Inflammatory macrophage treated with lipopolysaccharide for 4 hours (primary cell): ENCODE data around the gene TMEM61.
A peak's percentile ranks its signal among the peaks of the same experiment; 100 is the strongest.

Experiments
- DNase-seq: peaks from one replicate; pipeline ENCODE4 v3.0.0-alpha.2; 2020

TMEM61 gene

DNA sequence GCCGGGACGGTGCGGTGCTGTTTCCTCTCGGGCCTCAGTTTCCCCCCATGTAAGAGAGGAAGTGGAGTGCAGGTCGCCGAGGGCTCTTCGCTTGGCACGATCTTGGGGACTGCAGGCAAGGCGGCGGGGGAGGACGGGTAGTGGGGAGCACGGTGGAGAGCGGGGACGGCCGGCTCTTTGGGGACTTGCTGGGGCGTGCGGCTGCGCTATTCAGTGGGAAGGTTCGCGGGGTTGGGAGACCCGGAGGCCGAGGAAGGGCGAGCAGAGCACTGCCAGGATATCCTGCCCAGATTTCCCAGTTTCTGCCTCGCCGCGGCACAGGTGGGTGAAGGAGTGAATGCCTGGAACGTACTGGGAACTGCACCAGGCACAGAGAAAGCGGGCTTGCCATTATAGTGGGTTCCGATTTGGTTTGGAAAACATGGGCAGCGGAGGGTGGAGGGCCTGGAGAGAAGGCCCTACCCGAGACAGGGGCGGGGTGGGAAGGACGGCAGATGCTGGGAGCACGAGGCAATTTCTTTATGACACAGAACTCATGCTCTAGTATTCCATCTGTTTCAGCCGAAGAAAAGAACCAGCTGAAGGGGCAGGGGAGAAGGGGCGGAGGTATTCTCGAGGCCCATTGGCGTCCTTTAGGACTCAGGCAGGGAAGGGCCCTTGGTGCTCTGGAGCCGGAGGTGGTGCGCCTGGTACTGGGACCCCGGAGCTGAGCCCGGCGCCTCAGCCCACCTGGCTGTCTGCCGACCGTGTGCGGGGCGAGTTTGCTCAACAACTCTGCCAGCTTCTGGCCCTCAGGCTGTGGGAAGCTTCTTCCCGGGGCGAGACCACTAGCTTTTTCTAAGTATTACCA lies 59.9 kb downstream of the TMEM61 start:
- no peak for DNase-seq

GRCh38 chr1:55040933-55041494 lies 60.6 kb downstream of the TMEM61 start:
- peak; percentile 8 for DNase-seq

- no peak for DNase-seq
Observed at GRCh38 chr1:55041613-55042012, 61.2 kb downstream of the TMEM61 start.
